ENCODE data around the gene OPCML.

DNA sequence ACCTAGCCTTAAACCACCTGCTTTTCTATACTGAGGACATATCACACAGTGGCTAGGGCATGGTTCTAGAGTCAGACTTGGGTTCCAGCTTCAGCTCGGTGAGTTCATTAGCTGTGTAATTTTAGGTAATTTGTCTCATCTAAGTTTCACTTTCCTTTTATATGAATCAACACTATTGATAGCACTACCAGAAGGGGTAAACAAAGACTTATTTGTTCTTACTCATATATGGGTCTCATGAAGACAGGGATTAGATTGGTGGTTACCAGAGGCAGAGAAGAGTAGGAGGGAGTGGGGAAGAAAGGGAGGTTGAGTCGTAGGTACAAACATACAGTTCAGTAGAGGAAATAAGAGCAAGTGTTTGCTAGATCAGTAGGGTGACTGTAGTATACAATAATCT is 924.7 kb downstream of the OPCML start:
- TF ChIP-seq, protein P1, sequence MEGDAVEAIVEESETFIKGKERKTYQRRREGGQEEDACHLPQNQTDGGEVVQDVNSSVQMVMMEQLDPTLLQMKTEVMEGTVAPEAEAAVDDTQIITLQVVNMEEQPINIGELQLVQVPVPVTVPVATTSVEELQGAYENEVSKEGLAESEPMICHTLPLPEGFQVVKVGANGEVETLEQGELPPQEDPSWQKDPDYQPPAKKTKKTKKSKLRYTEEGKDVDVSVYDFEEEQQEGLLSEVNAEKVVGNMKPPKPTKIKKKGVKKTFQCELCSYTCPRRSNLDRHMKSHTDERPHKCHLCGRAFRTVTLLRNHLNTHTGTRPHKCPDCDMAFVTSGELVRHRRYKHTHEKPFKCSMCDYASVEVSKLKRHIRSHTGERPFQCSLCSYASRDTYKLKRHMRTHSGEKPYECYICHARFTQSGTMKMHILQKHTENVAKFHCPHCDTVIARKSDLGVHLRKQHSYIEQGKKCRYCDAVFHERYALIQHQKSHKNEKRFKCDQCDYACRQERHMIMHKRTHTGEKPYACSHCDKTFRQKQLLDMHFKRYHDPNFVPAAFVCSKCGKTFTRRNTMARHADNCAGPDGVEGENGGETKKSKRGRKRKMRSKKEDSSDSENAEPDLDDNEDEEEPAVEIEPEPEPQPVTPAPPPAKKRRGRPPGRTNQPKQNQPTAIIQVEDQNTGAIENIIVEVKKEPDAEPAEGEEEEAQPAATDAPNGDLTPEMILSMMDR (CRISPR knock-in tag; IDR thresholded peaks at IDR 0.05): no peak
- TF ChIP-seq MBNL3 (CRISPR knock-in tag; conservative IDR thresholded peaks at IDR 0.05) (no peak), POLR2AphosphoS5 (IDR thresholded peaks at IDR 0.05; ENCODE audit: low read depth, low read length) (no peak), SIN3A (IDR thresholded peaks at IDR 0.05; ENCODE audit: borderline replicate concordance, low read depth, low read length) (no peak)
- TF ChIP-seq, protein P2, sequence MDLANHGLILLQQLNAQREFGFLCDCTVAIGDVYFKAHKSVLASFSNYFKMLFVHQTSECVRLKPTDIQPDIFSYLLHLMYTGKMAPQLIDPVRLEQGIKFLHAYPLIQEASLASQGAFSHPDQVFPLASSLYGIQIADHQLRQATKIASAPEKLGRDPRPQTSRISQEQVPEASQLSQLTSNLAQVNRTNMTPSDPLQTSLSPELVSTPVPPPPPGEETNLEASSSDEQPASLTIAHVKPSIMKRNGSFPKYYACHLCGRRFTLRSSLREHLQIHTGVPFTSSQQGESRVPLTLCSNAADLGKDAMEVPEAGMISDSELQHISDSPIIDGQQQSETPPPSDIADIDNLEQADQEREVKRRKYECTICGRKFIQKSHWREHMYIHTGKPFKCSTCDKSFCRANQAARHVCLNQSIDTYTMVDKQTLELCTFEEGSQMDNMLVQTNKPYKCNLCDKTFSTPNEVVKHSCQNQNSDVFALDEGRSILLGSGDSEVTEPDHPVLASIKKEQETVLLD (CRISPR knock-in tag; IDR thresholded peaks at IDR 0.05; ENCODE audit: low read depth): no peak
- TF ChIP-seq, protein P3, sequence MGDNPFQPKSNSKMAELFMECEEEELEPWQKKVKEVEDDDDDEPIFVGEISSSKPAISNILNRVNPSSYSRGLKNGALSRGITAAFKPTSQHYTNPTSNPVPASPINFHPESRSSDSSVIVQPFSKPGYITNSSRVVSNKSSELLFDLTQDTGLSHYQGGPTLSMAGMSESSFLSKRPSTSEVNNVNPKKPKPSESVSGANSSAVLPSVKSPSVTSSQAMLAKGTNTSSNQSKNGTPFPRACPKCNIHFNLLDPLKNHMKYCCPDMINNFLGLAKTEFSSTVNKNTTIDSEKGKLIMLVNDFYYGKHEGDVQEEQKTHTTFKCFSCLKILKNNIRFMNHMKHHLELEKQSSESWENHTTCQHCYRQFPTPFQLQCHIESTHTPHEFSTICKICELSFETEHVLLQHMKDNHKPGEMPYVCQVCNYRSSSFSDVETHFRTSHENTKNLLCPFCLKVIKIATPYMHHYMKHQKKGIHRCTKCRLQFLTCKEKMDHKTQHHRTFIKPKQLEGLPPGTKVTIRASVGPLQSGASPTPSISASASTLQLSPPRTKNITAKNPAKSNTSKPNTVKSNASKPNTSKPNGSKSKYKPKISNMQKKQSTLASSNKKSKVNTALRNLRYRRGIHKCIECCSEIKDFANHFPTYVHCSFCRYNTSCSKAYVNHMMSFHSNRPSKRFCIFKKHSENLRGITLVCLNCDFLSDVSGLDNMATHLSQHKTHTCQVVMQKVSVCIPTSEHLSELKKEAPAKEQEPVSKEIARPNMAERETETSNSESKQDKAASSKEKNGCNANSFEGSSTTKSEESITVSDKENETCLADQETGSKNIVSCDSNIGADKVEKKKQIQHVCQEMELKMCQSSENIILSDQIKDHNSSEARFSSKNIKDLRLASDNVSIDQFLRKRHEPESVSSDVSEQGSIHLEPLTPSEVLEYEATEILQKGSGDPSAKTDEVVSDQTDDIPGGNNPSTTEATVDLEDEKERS (CRISPR knock-in tag; IDR thresholded peaks at IDR 0.05): no peak

Measured in HepG2 (cell line).